Tibial nerve (tissue), 4 donors: ENCODE results near the gene KLHDC10. TPM values are rescaled to one million over a fixed set of nuclear protein-coding genes. Genes with fewer than 3 reads are reported as not detected.

Source experiments
- DNase-seq, 2 donors: peaks; one replicate each; pipeline ENCODE4 v3.0.0-alpha.2; 2019; ENCODE audit warnings: low spot score in 2 of 2
- H3K27ac ChIP-seq, 4 donors: fragments of 200-600 bp; sonication (generic) in 3 of 4; one replicate each; pipeline ENCODE4 v1.5.1; 2017 to 2019; ENCODE audit warnings: mild to moderate bottlenecking in 1 of 4
- H3K27me3 ChIP-seq, 2 donors: fragments of 200-600 bp; sonication (generic) in 1 of 2; one replicate each; pipeline versions ENCODE4 v1.5.1 to v1.6.0; 2017 to 2019
- H3K36me3 ChIP-seq, 3 donors: fragments of 200-600 bp; sonication (generic); one replicate each; pipeline ENCODE4 v1.5.1; 2018 to 2019
- H3K4me1 ChIP-seq, 4 donors: fragments of 200-600 bp; sonication (generic) in 3 of 4; one replicate each; pipeline ENCODE4 v1.5.1; 2017 to 2019
- H3K4me3 ChIP-seq, 4 donors: fragments of 200-600 bp; sonication (generic) in 3 of 4; one replicate each; pipeline ENCODE4 v1.5.1; 2017 to 2019; ENCODE audit warnings: mild to moderate bottlenecking in 1 of 4, moderate library complexity in 1 of 4
- H3K9me3 ChIP-seq, 4 donors: fragments of 200-600 bp; sonication (generic) in 3 of 4; one replicate each; pipeline ENCODE4 v1.5.1; 2017 to 2019
- EP300 ChIP-seq, 2 donors: sonication (generic); formaldehyde crosslinking; IDR thresholded peaks; one replicate each; pipeline ENCODE4 v1.6.1; 2017; ENCODE audit warnings: antibody characterized with exemption in 2 of 2, mild to moderate bottlenecking in 1 of 2
- POLR2A ChIP-seq, 2 donors: fragments of 450-650 bp; IDR thresholded peaks; one replicate each; pipeline ENCODE4 v1.6.1; 2017; ENCODE audit warnings: antibody characterized with exemption in 2 of 2, mild to moderate bottlenecking in 2 of 2, moderate library complexity in 2 of 2
- WGBS, 2 donors: methylation state at CpG; one replicate each; pipeline ENCODE4 v1.1.5; 2018; 5-methylcytosine and 5-hydroxymethylcytosine counted together
- total RNA-seq, 4 donors: library from RNA; depleted of rRNA; stranded (reverse); fragments of >200 nt; gene quantifications; one replicate each; pipeline ENCODE4 v1.1.0, GENCODE V29; 2016
- TF ChIP-seq, protein P1 (sequence below), 5 experiments: fragments of 200-600 bp in 3 of 5; fragments of 450-650 bp in 2 of 5; sonication (generic) in 3 of 5; IDR thresholded peaks; one replicate each; pipeline ENCODE4 v1.5.1; 2016 to 2019; ENCODE audit warnings: antibody characterized with exemption in 5 of 5, mild to moderate bottlenecking in 3 of 5, moderate library complexity in 2 of 5

KLHDC10 gene
- total RNA-seq, 4 donors from 2014 or later: 19.0 to 30.8 (median 21.4) TPM

DNA sequence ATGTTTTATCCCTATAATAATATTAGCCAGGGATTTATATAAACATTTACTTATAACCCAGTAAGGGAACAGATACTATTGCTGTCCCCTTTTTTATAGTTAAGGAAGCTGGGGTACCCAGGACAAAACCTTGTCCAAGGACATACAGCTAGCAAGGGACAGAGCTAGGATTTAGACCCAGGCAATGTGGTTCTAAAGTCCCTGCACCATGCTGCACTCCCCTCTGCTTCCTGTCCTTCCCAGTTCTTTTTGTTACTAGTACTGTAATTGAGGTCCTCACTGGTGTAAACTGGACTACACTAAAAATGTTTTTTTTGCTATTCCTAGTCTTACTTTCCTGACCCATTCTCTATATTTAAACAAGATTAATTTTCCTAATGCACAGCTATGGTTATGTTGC, 16.6 kb downstream of the KLHDC10 start:
- H3K27me3 ChIP-seq: no peaks in the 10 kb centered on the region
- no peak overlapping the region for H3K4me3 ChIP-seq
- H3K9me3 ChIP-seq: no peaks in the 10 kb centered on the region
- peaks cover 0 to 25% (median 0%) of the 10 kb centered on the region in 4 donors for H3K4me1 ChIP-seq
- no peak overlapping the region for H3K27ac ChIP-seq
- H3K36me3 ChIP-seq: peaks cover 0 to 11% (median 0%) of the 10 kb centered on the region in 3 donors
- no peak for DNase-seq
- TF ChIP-seq EP300 (IDR thresholded peaks at IDR 0.05): no peak
- TF ChIP-seq POLR2A (IDR thresholded peaks at IDR 0.05): no peak
- TF ChIP-seq, protein P1, sequence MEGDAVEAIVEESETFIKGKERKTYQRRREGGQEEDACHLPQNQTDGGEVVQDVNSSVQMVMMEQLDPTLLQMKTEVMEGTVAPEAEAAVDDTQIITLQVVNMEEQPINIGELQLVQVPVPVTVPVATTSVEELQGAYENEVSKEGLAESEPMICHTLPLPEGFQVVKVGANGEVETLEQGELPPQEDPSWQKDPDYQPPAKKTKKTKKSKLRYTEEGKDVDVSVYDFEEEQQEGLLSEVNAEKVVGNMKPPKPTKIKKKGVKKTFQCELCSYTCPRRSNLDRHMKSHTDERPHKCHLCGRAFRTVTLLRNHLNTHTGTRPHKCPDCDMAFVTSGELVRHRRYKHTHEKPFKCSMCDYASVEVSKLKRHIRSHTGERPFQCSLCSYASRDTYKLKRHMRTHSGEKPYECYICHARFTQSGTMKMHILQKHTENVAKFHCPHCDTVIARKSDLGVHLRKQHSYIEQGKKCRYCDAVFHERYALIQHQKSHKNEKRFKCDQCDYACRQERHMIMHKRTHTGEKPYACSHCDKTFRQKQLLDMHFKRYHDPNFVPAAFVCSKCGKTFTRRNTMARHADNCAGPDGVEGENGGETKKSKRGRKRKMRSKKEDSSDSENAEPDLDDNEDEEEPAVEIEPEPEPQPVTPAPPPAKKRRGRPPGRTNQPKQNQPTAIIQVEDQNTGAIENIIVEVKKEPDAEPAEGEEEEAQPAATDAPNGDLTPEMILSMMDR (IDR thresholded peaks at IDR 0.05): no peak

DNA sequence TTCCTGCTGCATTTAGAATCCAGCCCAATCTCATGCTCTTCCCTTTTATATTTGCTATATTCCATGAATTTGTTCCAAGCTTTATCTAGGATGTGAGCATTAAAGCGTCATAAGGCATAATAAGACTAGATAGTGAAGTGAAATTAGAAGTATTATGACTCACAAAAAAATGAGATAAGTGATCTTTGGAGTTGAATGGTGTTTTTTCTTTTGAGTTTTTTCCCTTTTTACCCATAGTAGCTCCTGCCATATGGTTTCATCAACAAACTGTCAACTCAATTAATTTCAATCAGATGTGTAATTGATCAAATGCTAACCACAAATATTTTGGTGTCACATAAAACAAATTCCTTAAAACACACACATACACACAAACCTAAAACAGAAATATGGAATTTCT, 17.0 kb downstream of the KLHDC10 start:
- TF ChIP-seq POLR2A (IDR thresholded peaks at IDR 0.05) (no peak), EP300 (IDR thresholded peaks at IDR 0.05) (no peak)
- TF ChIP-seq, protein P1 (IDR thresholded peaks at IDR 0.05): no peak
- DNase-seq: no peak
- H3K36me3 ChIP-seq: peaks cover 0 to 11% (median 0%) of the 10 kb centered on the region in 3 donors
- no peak overlapping the region for H3K27ac ChIP-seq
- H3K27me3 ChIP-seq: no peaks in the 10 kb centered on the region
- no peak overlapping the region for H3K4me3 ChIP-seq
- H3K4me1 ChIP-seq: peaks cover 0 to 25% (median 0%) of the 10 kb centered on the region in 4 donors
- H3K9me3 ChIP-seq: no peaks in the 10 kb centered on the region
- 73 to 85% methylated on average over 1 of the region's 1 CpG for WGBS, 2 donors

DNA sequence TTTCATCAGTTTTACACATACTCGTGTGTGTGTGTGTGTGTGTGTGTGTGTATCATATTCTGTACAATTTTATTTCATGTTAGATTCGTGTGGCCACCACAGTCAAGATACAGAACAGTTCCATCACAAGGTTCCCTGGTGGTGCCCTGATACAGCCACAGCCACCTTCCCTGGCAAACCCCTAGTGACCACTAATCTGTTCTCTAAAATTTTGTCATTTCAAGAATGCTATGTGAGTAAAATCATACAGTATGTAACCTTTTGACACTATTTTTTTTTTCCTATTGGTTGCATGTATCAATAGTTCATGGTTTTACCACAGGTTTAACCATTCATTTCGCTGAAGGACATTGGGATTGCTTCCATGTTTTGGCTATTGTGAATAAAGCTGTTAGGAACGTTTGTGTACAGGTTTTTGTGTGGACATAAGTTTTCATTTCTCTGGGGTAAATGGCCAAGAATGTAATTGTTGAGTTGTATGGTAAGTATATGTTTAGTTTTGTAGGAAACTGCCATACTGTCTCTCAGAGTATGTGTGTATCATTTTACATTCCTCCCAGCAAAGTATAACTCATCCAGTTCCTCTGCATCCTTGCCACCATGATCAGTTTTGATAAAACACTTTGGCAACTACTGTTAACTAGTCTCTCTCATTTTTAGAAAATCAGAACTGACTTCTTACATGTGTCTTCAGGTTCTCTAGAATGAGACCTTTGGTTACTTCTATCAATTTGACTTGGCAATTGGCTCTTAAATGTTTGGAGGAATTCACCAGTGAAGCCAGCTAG, 20.6 kb downstream of the KLHDC10 start:
- no peak overlapping the region for H3K27ac ChIP-seq
- 77 to 82% methylated on average over 4 of the region's 4 CpGs for WGBS, 2 donors
- H3K9me3 ChIP-seq: no peaks in the 10 kb centered on the region
- no peaks in the 10 kb centered on the region for H3K27me3 ChIP-seq
- DNase-seq: no peak
- H3K36me3 ChIP-seq: no peaks in the 10 kb centered on the region
- H3K4me1 ChIP-seq: peaks cover 0 to 27% (median 0%) of the 10 kb centered on the region in 4 donors
- TF ChIP-seq POLR2A (IDR thresholded peaks at IDR 0.05) (no peak), EP300 (IDR thresholded peaks at IDR 0.05) (no peak)
- TF ChIP-seq, protein P1 (IDR thresholded peaks at IDR 0.05): no peak
- H3K4me3 ChIP-seq: no peak overlapping the region

DNA sequence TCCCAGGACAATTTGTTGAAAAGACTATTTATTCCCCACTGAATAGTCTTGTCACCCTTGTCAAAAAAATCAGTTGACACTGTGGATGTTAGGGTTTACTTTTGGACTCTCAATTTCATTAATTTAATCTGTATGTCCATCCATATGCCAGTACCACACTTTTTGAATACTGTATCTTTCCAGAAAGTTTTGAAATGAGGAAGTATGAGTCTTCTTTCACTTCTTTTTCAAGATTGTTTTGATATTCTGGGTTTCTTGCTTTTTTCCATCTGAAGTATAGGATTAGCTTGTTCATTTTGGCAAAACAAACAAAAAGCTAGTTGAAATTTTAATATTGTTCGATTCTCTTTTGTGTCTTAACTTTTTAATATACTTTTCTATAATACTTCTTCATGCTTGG, 21.7 kb downstream of the KLHDC10 start:
- H3K36me3 ChIP-seq: no peaks in the 10 kb centered on the region
- H3K4me1 ChIP-seq: peaks cover 0 to 27% (median 0%) of the 10 kb centered on the region in 4 donors
- H3K4me3 ChIP-seq: no peak overlapping the region
- TF ChIP-seq, protein P1 (IDR thresholded peaks at IDR 0.05): no peak
- TF ChIP-seq EP300 (IDR thresholded peaks at IDR 0.05) (no peak), POLR2A (IDR thresholded peaks at IDR 0.05) (no peak)
- H3K9me3 ChIP-seq: no peaks in the 10 kb centered on the region
- DNase-seq: no peak
- H3K27ac ChIP-seq: no peak overlapping the region
- 88 to 89% methylated on average over 1 of the region's 1 CpG for WGBS, 2 donors
- H3K27me3 ChIP-seq: no peaks in the 10 kb centered on the region

DNA sequence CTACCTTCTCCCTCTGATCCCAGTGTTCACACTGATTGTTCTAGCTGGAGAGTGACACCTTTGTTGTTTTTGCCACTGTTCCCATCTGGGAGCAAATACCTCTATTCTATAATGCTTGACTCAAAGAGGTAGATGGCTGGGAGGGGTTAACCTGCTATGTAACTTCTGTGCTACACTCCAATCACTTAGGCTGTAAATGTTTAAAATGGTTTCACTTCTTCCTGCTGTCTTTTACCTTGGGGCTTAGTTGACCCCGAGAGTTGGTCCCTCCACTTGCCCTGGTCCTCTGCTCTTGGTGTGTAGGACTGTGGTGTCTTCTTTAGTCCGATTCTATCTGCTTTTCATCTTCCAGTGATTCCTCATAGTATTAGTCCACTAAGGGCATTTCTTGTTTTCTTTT, 22.3 kb downstream of the KLHDC10 start:
- Histone ChIP-seq H3K27ac (no peak overlapping the region), H3K36me3 (no peaks in the 10 kb centered on the region), H3K4me3 (no peak overlapping the region), H3K9me3 (no peaks in the 10 kb centered on the region), H3K27me3 (no peaks in the 10 kb centered on the region), H3K4me1 (peaks cover 0 to 23% (median 0%) of the 10 kb centered on the region in 4 donors)
- no peak for DNase-seq
- TF ChIP-seq EP300 (IDR thresholded peaks at IDR 0.05) (no peak), POLR2A (IDR thresholded peaks at IDR 0.05) (no peak)
- TF ChIP-seq, protein P1 (IDR thresholded peaks at IDR 0.05): no peak
- WGBS, 2 donors: 92 to 94% methylated on average over 2 of the region's 2 CpGs
